Testis (tissue), 2 donors: ENCODE data around the gene RASA3.

Experiments
- CTCF ChIP-seq, 3 experiments: fragments of 450-650 bp in 2 of 3; fragments of 200-600 bp in 1 of 3; sonication (generic) in 1 of 3; IDR thresholded peaks; one replicate each; pipeline ENCODE4 v1.5.1; 2016 to 2019; ENCODE audit warnings: antibody characterized with exemption in 3 of 3, mild to moderate bottlenecking in 2 of 3, moderate library complexity in 1 of 3
- POLR2A ChIP-seq: fragments of 450-650 bp; IDR thresholded peaks from one replicate; pipeline ENCODE4 v1.6.1; 2017; ENCODE audit warnings: antibody characterized with exemption, mild to moderate bottlenecking, moderate library complexity

DNA sequence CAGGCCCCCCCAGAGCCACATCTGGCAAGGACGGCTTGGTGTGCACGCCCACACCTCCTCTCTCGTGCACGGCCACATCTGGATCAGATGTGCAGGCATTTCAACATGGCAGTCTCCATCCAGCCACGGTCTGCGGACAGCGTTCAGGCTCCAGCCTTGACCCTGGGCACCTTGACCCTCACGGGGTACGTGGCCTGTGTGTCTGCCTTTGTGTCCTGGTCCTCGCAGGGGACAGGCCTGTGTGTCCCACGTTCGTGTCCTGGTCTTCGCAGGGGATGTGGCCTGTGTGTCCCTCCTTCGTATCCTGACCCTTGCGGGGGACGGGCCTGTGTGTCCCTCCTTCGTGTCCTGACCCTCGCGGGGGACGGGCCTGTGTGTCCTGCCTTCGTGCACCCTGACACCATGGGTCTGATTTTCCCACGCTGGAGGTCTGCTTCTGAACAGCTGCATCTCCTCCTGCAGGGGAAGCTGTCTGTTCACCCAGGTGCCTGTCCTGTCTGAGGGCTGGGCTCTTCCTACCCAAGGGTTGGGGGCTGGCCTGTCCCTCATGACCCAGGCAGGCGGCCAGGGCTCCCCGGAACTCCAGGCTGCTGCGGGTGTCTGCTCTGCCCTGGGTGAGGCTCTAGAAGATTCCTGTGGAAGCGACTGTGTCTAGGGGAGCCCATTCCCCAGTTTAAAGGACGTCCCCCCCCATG lies 25.3 kb downstream of the RASA3 start:
- TF ChIP-seq CTCF (IDR thresholded peaks at IDR 0.05) (no peak), POLR2A (no peak)
